Fibroblast of the conjunctiva (primary cell): ENCODE data around the gene GNGT2.

ENCODE experiments used
- DNase-seq: peaks from one replicate; pipeline ENCODE4 v3.0.0-alpha.2; 2010; ENCODE audit warnings: low read depth

GNGT2 gene

GRCh38 chr17:49229076-49229804 lies 18.9 kb upstream of the GNGT2 start:
- DNase-seq, result no peak

- DNase-seq, result peak; percentile 34
Measured at GRCh38 chr17:49227436-49228261, 17.3 kb upstream of the GNGT2 start.

DNA sequence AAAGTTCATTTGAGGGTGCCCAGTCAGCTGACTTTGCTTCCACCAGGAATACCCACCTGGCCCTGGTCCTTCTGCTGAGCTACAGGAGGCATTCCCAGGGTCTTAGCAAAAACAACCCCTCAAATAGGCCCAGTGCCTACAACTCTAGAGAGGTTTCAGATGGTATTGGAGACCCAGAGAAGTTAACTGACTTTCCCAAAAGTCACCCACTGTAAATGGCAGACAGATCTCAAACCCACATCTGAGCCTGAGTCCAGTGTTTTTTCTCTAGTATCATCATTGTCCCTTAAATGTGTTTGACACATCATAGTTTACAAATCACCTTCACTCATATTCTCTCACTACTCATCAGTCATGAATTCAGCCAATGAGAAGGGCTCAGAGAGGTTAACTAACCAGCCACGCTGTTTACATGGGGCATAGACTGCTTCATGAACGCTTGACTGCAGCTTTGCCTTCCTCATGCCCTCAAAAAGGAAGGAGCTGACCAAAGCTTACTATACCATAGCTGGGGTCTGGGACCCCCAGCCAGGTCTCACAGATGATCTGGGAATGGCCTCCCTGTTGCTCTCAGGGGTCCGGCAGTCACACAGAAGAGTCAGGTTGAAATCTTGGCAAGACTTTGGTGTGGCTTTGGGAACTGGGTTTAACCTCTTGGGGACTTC lies 16.5 kb upstream of the GNGT2 start:
- DNase-seq, result no peak

DNA sequence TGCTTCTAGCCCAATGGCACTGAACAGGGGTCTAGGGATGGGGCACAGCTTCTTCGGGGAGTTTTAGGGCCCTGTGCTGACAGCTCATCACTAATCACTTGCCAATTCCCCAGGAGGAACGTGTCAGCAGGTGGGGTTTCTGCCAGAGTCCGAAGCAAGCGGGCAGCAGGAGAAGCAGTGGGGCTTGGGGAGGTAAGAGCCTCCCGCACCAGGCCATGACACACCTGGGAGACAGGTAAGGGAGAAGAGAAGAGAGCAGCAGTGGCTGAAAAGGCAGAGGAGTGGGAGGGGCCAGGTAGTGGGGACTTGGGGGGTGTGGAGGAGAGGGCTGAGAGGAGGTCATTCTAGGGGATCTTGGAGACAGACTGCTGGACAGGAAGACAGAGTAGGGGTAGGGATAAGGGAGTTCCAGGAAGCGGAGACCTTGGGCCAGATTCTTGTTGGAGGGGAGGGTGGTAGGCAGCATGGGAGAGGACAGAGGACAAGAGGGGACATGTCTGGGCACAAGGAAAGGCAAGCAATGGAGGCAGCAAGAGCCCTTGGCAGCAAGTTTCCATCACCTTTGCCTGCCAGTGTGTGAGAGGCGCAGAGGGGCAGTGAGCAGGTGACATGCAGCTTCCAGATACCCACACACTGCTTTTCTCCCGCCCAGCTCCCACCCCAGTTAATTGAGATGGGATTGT lies 15.3 kb upstream of the GNGT2 start:
- no peak for DNase-seq

DNA sequence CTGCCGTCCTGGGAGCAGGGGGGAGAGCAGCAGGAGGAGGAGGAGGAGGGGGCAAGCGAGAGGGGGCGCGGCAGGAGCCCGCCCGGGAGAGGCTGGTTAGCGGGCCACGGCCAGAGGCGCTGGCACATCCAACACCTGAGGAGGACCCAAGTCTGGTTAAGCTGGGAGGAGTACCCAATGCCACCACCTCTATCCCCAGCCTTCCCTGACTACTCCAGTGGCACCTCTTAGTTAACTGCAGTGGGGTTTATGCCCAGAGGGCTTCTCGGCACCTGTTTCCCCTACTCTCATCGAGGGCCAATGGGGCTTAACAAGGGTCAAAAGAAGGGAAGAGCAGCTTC lies 14.6 kb upstream of the GNGT2 start:
- DNase-seq, result no peak

DNA sequence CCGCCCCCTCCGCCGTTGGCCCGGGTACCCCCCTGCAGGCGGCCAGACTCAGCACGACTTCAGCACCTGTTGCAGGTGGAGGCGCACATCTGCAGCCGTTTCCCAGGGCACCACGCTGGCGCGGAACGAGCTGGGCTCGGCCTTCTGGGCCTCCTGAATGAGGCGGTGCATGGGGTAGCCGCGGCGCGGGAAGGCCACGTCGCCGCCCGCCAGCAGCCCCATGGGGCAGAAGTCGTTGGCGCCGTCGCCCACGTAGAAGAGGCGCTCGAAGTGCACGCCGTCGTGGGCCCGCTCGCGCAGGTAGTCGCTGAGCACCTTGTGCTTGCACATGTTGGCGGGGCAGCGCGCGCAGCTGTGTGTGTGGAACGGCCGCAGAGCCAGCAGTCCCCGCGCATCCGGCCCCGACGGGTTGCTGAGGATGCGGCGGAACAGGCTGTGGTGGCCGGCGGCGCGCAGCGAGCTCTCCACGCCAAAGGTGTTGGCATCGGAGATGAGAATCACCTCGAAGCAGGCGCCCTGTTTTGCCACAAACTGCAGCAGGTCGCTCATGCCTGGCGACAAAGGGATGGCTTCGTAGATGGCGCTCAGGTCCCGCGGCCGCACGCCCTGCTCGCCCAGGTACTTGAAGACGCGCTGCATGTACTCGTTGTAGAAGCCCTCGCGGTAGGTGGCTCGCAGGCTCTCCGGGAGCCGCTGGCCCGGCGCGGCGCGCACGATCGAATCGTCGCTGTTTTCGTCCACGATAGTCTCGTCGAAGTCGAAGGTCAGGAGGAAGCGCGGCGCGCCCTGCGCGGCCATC lies 14.0 kb upstream of the GNGT2 start:
- no peak for DNase-seq

- no peak for DNase-seq
Measured at GRCh38 chr17:49223517-49224197, 13.3 kb upstream of the GNGT2 start.

DNA sequence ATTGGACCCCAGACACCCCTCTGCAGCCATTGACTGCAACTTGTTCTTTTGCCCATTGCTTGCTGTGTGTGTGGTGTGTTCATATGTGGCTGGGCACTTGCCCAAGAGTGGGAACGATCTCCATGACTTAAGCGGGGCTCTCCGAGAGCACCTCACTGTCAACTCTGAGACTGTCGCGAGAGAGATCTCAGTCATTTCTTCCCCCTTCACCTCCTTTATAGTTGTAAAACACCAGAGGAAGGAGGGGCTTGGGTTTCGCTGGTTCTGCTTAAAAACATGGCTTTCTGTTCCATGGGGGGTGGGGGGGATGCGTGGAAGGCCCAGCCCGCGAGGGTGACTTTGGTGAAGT lies 12.8 kb upstream of the GNGT2 start:
- DNase-seq, result no peak

- DNase-seq, result no peak
Measured at GRCh38 chr17:49219987-49220386, 9.6 kb upstream of the GNGT2 start.

DNA sequence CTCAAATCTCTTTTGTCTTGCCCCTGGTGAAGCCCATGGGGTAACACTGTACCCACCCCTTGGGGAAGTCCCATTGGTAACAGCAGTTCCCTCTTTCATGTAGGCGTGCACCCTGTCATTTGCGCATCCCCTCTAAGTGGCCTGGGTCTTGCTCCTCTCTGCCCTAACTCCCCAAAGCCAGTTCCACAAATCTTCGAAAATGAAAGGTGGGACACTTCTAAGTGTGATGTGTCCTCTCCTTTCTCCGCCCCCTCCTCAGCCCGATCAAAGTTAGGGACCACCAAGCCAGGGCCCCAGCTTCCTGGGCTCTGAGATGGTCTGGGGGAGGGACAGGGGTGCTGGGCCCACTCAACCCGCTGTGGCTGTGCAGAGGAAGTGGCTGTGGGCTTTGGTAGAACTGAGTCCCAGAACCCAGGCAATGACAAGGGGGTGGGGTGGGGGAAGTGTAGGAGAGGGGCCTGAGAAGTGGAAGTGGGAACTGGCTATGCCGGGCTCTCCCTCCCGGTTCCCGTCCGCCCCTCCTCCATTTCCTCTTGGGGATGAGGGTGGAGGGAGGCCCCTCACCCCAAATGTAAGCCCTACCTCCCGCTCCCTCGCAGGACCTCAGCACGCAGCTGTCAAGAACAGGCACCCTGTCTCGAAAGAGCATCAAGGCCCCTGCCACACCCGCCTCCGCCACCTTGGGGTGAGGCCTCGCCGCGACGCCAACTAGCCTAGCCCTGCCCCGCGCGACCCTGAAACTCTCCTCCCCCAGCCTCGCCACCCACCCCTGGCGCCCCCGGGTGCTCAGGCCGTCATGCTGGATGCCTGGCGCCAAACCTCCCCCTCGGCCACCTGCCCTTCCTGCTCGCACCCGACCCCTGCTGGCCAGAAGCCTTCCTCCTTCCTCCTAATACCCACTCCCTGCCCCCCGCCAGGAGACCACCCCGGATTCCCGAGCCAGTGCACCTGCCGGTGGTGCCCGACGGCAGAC lies 8.9 kb upstream of the GNGT2 start:
- no peak for DNase-seq

- no peak for DNase-seq
Measured at GRCh38 chr17:49217651-49218413, 7.5 kb upstream of the GNGT2 start.

GRCh38 chr17:49216953-49217650 lies 6.7 kb upstream of the GNGT2 start:
- DNase-seq, result no peak

DNA sequence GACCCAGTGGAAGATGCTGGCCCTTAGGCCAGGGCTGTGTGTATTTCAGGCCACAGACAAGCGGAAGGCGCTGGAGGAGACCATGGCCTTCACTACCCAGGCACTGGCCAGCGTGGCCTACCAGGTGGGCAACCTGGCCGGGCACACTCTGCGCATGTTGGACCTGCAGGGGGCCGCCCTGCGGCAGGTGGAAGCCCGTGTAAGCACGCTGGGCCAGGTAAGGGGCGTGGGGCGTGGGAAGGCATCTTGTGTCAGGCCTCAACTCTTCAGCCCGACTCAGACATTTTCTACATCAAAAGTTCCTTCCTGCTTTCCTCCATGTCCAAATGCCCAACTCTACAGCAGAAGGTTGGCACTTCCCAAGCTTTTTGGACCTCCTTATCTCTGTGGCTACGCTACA lies 6.1 kb upstream of the GNGT2 start:
- DNase-seq, result no peak

DNA sequence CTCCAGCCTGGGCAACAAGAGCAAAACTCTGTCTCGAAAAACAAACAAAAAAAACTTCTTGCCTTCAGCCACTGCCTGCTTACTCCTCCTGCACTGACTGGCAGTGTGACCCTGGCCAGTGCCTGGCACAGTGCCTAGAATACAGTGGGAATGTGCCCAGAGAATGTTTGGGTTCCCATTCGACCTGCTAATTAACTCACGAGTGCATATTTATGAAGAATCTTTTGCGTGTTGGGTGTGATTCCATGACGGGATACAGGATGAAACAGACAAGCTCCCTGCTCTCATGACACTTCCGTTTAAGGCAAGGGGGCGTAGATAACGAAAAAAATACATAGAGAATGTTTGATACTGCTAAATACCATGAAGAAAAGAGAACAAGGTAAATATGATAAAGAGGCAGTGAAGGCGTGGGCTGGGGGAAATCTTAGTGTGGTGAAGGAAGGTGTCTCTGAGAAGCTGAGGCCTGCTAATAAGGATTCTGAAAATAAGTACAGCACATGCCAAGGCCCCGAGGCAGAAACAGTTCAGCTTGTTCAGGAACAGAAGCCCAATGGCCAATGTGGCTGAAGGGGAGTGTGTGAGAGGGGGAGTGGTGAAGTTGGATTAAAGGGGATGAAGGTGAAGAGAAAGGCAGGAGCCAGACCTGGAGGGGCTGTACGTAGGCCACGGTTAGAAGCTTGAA lies 4.4 kb upstream of the GNGT2 start:
- DNase-seq, result no peak

- no peak for DNase-seq
Measured at GRCh38 chr17:49213847-49214246, 3.5 kb upstream of the GNGT2 start.

GRCh38 chr17:49213399-49213798 lies 3.0 kb upstream of the GNGT2 start:
- no peak for DNase-seq

- DNase-seq, result no peak
Measured at GRCh38 chr17:49209061-49209571, 1.3 kb downstream of the GNGT2 start.

DNA sequence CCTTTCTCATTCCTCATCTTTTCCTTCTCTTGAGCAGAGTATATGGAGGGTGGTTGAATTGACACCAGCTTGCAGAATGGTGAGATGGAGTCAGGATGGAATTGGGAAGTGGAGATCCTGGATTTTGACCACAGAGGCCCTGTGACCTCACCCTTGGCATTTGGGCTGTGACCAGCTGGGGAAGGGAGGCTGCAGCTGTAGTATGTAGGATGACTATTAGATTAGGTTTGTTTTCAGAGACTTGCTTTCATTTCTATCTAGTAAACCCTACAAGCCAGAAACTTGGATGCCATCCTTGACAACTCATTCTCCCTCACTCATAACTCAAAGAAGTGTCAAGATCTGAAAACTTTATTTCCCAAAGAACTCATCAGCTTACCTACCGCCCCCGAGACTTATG lies 5.9 kb downstream of the GNGT2 start:
- no peak for DNase-seq
